GM18868 (cell line): Measurements from ENCODE around the gene ZNF740.
A peak's percentile ranks its signal among the peaks of the same experiment; 100 is the strongest.
"Not testable (repeated sequence)": the region's sequence is repeated elsewhere in the genome, so short reads cannot be mapped to it uniquely, and the experiment has no call there.

Experiments
- ATAC-seq: cut with Tn5 transposase; IDR thresholded peaks from one replicate; pipeline ENCODE4 v1.9.1; 2021; ENCODE audit warnings: mild to moderate bottlenecking, moderate library complexity; ENCODE audit not compliant: unreplicated experiment

Gene ZNF740

GRCh38 chr12:53172352-53172751 lies 8.2 kb upstream of the ZNF740 start:
- no peak for ATAC-seq

GRCh38 chr12:53173085-53173715 lies 7.3 kb upstream of the ZNF740 start:
- ATAC-seq, result no peak

DNA sequence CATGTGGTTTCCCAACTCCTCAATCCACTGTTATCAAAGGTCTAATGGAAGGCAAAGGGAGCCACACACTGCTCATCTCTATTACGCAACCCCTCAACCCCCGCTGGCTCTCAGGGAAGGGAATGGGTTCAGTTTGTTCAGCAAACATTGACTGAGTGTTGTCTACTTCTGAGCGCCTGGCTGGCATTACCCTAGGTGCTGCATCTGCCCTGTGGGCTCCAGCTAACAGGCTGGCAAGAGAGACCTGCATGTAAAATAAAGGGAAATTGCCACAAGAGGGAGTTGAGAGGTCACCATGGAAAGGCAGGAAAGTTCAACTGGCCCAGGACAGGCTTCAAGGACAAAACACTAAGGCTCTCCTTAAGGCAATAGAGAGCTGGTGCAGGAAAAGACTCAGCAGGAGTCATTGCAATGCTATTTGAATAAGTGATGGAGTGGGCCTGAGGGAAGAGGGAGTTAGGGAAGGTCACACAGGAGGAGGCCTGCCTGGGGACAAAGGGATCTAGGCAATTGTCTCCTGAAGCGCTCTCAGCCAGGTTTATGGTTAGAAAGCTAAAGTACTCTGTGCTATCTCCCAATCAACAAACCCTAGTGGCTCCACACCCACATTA lies 5.5 kb upstream of the ZNF740 start:
- no peak for ATAC-seq

GRCh38 chr12:53176750-53177149 lies 3.8 kb upstream of the ZNF740 start:
- ATAC-seq, result no peak

DNA sequence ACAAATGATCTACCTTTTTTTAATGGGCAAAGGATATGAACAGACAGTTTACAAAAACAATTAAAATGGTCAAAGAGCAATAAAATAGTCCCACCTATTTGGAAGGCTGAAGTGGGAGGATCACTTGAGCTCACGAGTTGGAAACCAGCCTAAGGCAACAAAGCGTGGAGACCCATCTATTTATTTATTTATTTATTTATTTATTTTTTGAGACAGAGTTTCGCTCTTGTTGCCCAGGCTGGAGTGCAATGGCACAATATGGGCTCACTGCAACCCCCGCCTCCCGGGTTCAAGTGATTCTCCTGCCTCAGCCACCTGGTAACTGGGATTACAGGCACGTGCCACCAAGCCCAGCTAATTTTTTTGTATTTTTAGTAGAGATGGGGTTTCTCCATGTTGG lies 3.1 kb upstream of the ZNF740 start:
- ATAC-seq, result not testable (repeated sequence)

DNA sequence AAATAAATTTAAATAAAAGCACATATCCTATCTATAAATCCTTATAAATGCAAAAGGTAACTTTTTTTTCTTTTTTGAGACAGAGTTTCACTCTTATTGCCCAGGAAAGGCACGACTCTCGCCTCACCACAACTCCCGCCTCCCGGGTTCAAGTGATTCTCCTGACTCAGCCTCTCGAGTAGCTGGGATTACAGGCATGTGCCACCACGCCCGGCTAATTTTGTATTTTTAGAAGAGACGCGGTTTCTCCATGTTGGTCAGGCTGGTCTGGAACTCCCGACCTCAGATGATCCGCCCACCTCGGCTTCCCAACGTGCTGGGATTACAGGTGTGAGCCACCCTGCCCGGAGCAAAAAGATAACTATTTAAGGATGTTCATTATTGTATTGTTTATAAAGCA lies 1.7 kb upstream of the ZNF740 start:
- ATAC-seq, result not testable (repeated sequence)

DNA sequence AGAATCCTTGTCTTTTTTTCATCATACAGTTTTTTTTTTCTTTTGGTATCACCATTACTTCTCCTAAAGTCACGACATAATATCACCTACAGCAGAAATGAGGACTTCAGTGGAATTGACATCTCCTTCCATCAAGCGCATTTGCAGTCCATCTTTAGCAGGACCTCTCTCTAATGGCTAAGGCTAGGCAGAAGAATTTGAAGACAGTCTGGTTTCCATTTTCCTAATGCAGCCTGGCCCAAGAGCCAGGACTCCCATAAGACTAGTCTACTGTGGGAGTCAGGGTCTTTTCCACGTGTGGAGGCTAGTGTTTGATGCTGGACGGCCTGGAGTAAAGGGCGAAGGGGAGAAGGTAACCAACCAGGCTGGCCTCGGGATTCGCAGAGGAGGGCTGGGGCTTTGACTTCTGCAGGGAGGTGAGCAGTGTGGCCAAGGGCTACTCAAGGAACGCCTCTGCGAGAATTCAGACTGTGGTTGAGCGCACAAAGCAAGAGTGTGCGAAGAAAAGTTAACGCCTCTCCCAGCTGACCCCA lies 769 bp upstream of the ZNF740 start:
- peak; percentile 12 for ATAC-seq

DNA sequence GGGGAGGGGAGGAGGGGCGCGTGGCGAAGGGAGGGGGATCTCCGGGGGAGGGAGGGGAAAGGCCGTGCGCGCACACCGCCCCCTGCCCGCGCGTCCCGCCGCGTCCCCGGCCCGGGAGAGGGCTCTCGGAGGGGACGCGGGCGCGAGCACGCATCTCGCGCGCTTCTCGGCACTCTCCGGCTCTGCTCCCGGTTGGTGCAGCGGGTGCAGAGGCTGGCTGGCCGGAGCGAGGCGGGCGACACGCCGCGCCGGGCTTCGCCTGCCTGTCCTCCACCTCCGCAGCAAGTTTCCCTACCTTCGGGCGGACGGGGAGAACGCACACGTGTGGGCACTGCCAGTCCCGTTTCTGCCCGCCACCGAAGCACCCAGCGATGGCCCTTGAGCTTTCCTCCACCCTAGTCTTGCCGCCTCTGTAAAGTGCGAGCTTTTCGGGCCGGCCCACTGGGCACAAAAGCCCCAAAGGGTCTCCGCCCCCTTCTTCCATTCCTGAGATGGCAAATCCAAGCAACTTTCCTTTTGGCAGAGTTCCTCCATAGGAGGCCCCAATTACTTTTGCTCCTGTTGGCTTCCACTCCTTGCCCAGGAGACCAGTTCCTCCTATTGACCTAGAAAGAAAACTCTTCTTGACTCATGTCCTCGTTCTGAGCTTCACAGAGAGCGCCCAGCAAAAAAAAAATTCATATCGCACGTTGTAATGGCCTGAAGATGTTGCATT lies 566 bp downstream of the ZNF740 start:
- peak; percentile 56 for ATAC-seq

- no peak for ATAC-seq
These were observed 1.4 kb downstream of the ZNF740 start for GRCh38 chr12:53181935-53182334.

DNA sequence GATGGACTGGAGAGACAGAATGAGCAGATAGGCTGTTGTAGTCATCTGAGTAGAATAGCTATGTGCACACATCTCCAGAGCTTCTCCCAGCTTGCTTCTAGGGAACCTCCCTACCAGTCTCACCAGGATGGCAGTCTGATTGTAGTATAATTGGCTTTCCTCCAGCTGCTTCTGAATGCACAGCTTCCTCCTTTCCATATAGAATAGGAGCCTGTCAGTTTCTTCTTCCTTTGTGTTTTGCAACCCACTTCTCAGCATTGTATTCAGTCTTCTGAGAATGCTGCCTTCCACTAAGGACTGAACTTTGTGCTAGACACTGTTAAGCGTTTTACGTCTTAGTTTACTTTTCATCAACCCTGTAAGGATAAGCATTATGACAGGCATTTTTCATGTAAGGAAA lies 2.4 kb downstream of the ZNF740 start:
- no peak for ATAC-seq

DNA sequence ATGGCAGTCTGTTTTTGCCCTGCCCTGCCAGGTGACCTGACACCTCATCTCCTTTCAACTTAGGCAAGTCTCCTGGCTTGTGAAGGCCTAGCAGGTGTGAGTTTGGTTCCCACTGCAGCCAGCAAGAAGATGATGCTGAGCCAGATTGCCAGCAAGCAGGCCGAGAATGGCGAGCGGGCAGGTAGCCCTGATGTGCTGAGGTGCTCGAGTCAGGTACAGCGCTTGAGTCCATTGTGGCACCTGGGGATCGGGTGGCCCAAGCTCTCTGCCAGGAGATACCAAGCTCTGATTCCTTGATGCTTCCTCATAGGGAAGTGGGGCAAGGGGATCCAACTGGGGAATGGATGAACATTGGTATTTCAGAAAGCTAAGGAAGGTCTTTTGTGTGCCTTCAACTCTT lies 4.3 kb downstream of the ZNF740 start:
- ATAC-seq, result no peak

GRCh38 chr12:53185582-53186153 lies 5.1 kb downstream of the ZNF740 start:
- no peak for ATAC-seq

DNA sequence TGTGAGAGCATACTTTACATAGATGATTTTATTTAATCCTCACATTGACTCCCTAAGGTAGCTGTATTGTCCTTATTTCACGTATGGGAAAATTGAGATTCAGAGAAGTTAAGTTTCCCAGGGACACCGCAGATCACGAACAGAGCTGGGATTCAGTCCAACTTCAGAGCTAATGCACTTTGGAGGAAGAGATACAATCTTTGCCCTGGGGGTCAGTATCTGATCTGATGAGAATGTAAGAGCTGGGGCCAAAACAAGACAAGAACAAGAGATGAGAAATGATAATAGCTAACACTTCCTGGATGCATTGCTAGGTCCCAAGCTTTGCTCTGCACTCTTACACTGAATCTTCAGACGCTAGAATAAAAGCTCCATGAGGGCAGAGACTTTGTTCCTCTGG lies 6.2 kb downstream of the ZNF740 start:
- no peak for ATAC-seq

DNA sequence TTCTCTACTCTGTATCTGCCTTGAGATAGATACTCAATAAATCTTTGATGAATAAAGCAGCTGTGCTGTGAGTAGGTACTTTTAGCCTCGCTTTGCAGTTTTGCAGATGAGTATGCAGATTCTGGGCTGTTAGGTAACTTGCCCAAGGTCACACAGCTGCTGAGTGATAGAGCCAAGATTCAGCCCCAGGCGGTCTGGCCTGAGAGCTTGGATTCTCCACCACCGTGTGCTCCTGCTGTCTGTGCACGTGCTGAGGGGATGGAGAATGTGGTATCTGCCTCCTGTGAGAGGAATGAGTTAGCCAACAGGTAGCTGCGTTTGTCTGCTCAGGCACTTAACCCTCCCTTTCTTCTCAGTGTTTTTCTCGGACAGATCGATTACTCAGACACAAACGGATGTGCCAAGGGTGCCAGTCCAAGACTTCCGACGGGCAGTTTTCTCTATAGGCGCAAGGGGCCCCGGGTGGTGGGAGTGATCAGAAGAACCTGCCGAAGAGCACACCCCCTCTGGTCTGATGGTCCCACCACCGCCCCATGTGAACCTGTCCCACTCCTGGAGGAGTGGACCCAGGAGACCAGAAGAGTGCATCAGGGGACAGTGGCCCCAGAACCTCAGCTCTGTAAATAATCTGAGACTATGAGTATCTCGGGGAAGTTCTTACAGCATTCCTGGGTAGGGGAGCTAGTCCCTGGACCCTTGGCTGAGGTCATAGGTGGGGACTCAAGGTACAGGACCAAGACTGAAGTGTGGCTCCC lies 6.8 kb downstream of the ZNF740 start:
- no peak for ATAC-seq

- ATAC-seq, result peak; percentile 70
These were observed 9.7 kb downstream of the ZNF740 start for GRCh38 chr12:53190108-53190729.

DNA sequence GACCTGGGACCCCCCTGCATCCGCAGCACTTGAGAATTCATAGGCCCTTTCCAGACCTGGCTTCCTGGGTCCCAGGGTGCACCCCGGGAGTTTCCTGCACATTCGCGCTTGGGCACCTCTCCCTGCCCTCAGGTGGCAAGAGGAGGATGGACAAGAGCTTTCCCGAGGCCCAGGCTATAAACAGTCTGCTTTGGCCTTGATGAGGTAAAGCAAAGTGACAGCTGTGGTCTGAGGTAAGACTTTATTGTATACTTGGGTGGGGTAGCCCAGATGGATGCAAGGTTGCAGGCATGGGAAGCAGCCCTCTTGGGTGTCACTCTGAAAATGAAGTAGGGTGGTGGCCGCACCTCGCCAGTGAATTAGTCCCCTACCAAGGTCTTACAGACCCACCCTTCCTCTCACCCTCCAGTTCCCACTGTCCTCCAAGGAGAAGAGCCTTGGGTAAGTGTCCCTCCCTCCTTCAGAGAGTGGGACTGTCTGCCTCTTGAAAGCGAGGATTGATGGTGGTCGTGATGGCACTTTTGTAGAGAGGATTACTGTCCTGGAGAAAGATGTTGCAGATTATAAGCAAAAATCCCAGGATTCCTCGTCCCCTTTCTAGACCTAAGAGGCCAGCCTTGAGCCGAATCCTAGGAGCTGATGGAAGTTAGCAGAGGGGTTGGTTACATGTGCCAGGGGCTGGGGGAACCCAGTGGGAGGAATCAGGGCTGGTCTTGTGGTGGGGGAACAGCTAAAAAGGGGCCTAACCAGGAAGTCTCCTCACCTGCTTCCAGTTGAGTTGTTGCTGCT lies 10.8 kb downstream of the ZNF740 start:
- no peak for ATAC-seq

DNA sequence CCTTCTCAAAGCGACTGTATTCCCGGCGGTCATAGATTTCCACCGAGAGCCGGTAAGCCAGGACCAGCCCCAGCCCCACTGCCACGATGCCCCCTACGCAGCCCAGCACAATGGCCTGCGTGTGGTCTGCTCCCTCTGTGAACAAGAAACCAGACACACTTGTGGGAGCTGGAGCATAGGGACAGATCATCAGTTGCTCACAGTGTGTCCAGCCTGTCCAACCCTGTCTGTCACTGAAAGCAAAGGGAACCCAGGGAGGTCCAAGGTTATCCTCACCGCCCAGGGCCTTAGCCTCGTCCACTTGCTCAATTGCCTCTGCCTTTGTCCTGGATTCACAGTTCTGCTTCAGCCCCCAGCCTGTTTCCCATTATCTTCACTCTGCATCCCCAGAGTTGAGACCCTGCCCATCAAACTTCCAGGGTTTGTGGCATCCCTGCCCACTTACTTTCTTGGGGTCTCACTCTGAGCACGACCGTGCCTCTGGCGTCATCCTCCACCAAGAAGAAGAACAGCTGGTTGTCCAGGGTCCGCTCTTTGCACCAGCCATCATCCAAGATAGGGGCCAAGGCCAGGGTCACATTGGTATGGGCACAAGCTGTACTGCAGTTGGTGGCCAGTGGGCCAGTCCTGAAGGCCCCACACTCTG lies 11.5 kb downstream of the ZNF740 start:
- no peak for ATAC-seq

DNA sequence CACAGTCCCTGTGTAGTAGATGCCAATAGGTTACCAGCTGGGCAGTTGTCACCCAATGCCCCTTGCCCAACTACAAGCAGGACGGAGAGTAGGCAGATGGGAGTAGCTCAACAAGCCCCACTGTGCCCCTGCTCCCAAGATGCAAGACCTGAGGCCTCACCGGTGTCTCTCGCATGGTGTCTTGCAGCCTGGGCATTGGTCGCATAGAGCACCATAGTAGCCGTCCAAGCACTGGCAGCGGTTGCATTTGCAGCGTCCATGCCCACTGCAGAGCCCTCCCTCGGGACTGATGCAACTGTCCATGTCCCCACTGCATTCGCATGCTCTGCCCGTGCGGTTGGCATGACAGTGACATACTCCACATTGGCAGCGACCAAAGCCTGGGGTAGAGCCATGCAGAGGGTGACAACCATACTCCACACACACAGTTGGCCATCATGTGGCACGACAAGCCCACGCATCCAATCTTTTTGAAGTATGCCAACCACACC lies 12.1 kb downstream of the ZNF740 start:
- no peak for ATAC-seq

- no peak for ATAC-seq
These were observed 12.5 kb downstream of the ZNF740 start for GRCh38 chr12:53193040-53193439.
